ENCODE data around the gene HOXC10. TPM values are rescaled to one million over a fixed set of nuclear protein-coding genes. Genes with fewer than 3 reads are reported as not detected.

The HOXC10 gene
- polyA plus RNA-seq, 3 donors: not detected

DNA sequence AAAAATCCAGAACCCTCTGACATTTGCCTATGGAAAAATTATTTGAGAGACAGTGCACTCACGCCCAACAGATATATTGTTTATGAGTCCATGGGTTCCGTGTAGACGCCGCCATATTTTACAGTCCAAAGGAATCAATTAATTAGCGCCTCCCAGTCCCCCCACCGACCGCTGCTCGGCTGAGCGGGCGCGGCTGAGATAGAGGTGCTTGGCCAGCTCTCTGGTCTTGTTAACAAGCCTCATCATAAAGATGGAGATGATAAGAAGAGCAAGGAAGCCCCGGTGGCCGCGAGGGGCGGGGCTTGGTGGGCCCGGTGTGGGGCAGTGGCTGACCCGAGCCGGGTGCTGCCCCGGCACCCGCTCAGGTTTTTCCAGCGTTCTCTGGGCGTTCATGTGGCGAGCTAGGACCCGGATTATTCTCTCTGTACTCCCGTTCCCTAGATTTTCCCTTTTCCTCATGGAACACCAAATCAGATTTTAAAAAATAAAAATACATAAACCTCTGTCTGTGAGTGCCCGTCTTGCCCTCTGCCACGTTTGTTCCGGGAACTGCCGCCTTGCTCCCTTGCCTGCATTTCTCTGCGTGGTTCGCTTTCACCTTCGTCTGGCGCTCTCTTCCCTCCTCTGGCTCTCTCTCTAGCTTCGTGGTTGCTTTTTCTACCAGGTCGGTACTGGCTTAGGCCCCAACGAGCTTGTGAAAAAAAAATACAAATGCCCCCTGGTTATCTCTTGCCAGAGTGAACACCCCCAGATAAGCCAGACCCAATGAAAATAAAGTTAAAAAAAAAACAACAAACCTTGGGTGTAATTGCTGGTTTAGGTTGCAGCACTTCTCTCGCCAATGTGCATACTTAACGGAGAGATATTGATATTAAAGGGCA lies 21.3 kb upstream of the HOXC10 start:
- Mint-ChIP-seq H3K36me3 (peaks cover 4 to 27% of the 10 kb centered on the region in 2 donors), H3K4me1 (peaks cover 38% of the 10 kb centered on the region), H3K4me3 (peak overlapping the region in 1 of 2 donors; percentile 82), H3K27ac (no peak overlapping the region), H3K9me3 (peaks cover 5 to 71% (median 35%) of the 10 kb centered on the region in 7 donors), H3K27me3 (ENCODE audit: low read depth in 3 of 3) (peaks cover 96 to 99% (median 96%) of the 10 kb centered on the region in 3 donors)
- H3K4me3 ChIP-seq (replicated peaks in 1 of 3; ENCODE audit: low read depth in 2 of 3, low read length in 3 of 3): no peak overlapping the region
- peaks cover 96 to 100% of the 10 kb centered on the region in 2 donors for H3K27me3 ChIP-seq (ENCODE audit: control insufficient read depth in 2 of 2, insufficient read depth in 2 of 2, low read length in 2 of 2)
- H3K9me3 ChIP-seq (replicated peaks in 1 of 2; ENCODE audit: control insufficient read depth in 1 of 2, insufficient read depth in 1 of 2, low read length in 2 of 2): peaks cover 11 to 89% of the 10 kb centered on the region in 2 donors
- WGBS (ENCODE audit: insufficient coverage): 5% methylated on average over 16 of the region's 38 CpGs
- no peaks in the 10 kb centered on the region for H3K79me2 ChIP-seq (ENCODE audit: insufficient read depth, low read length)
- no peaks in the 10 kb centered on the region for H4K20me1 ChIP-seq (ENCODE audit: insufficient read depth, low read length)
- H3K4me2 ChIP-seq (replicated peaks; ENCODE audit: extremely low read depth, low read length, poor library complexity, severe bottlenecking): no peak overlapping the region
- no peak overlapping the region for H3K9ac ChIP-seq (ENCODE audit: insufficient read depth, low read length, poor library complexity, severe bottlenecking)
- TF ChIP-seq CTCF (IDR thresholded peaks at IDR 0.05): no peak
- H3K4me1 ChIP-seq (ENCODE audit: control insufficient read depth in 1 of 2, insufficient read depth in 2 of 2, low read length in 2 of 2): no peaks in the 10 kb centered on the region
- no peak overlapping the region for H2AFZ ChIP-seq (ENCODE audit: insufficient read depth, low read depth, low read length, poor library complexity, severe bottlenecking)
- H3K36me3 ChIP-seq (replicated peaks in 1 of 2; ENCODE audit: control insufficient read depth in 1 of 2, insufficient read depth in 2 of 2, low read length in 2 of 2): no peaks in the 10 kb centered on the region
- DNase-seq: no peak
- no peak overlapping the region for H3K27ac ChIP-seq (ENCODE audit: low read depth in 1 of 2, low read length in 2 of 2)
- intact Hi-C loops (cut with micrococcal nuclease): no loop called here

GRCh38 chr12:53964315-53964713 lies 20.6 kb upstream of the HOXC10 start:
- H3K4me1 ChIP-seq (ENCODE audit: control insufficient read depth in 1 of 2, insufficient read depth in 2 of 2, low read length in 2 of 2): no peaks in the 10 kb centered on the region

More at GRCh38 chr12:53964315-53964713, 20.6 kb upstream of the HOXC10 start:
- TF ChIP-seq CTCF (IDR thresholded peaks at IDR 0.05): no peak
- Histone ChIP-seq H3K27me3 (ENCODE audit: control insufficient read depth in 2 of 2, insufficient read depth in 2 of 2, low read length in 2 of 2) (peaks cover 98 to 100% of the 10 kb centered on the region in 2 donors), H3K79me2 (ENCODE audit: insufficient read depth, low read length) (no peaks in the 10 kb centered on the region), H3K9ac (ENCODE audit: insufficient read depth, low read length, poor library complexity, severe bottlenecking) (no peak overlapping the region), H3K36me3 (replicated peaks in 1 of 2; ENCODE audit: control insufficient read depth in 1 of 2, insufficient read depth in 2 of 2, low read length in 2 of 2) (no peaks in the 10 kb centered on the region), H3K4me2 (replicated peaks; ENCODE audit: extremely low read depth, low read length, poor library complexity, severe bottlenecking) (no peak overlapping the region), H4K20me1 (ENCODE audit: insufficient read depth, low read length) (no peaks in the 10 kb centered on the region), H2AFZ (ENCODE audit: insufficient read depth, low read depth, low read length, poor library complexity, severe bottlenecking) (no peak overlapping the region), H3K27ac (ENCODE audit: low read depth in 1 of 2, low read length in 2 of 2) (no peak overlapping the region), H3K9me3 (replicated peaks in 1 of 2; ENCODE audit: control insufficient read depth in 1 of 2, insufficient read depth in 1 of 2, low read length in 2 of 2) (peaks cover 11 to 91% of the 10 kb centered on the region in 2 donors), H3K4me3 (replicated peaks in 1 of 3; ENCODE audit: low read depth in 2 of 3, low read length in 3 of 3) (no peak overlapping the region)
- peaks cover 5 to 71% (median 35%) of the 10 kb centered on the region in 7 donors for H3K9me3 Mint-ChIP-seq
- H3K27me3 Mint-ChIP-seq (ENCODE audit: low read depth in 3 of 3): peaks cover 98 to 99% (median 98%) of the 10 kb centered on the region in 3 donors
- intact Hi-C loops (cut with micrococcal nuclease): no loop called here
- no peak overlapping the region for H3K27ac Mint-ChIP-seq
- H3K4me1 Mint-ChIP-seq: peaks cover 39% of the 10 kb centered on the region
- H3K4me3 Mint-ChIP-seq: peak overlapping the region; percentile 8 to 82
- no peak for DNase-seq
- H3K36me3 Mint-ChIP-seq: peaks cover 4 to 28% of the 10 kb centered on the region in 2 donors
- no CpG with 5 or more reads among the region's 2 CpGs for WGBS (ENCODE audit: insufficient coverage)

Measured in CD14-positive monocyte (primary cell).